B cell (primary cell): Measurements from ENCODE around the gene NUDT21.

Experiments used
- EZH2 ChIP-seq: IDR thresholded peaks from 2 replicates; pipeline ENCODE4 v1.6.1; 2012; ENCODE audit warnings: borderline replicate concordance, low read depth, mild to moderate bottlenecking, moderate library complexity, low read length; ENCODE audit not compliant: insufficient read depth, poor library complexity, severe bottlenecking
- TF ChIP-seq, protein P1 (sequence below): fragments of 200-600 bp; IDR thresholded peaks from one replicate; pipeline ENCODE4 v1.8.0; 2022; ENCODE audit warnings: antibody characterized with exemption, mild to moderate bottlenecking

DNA sequence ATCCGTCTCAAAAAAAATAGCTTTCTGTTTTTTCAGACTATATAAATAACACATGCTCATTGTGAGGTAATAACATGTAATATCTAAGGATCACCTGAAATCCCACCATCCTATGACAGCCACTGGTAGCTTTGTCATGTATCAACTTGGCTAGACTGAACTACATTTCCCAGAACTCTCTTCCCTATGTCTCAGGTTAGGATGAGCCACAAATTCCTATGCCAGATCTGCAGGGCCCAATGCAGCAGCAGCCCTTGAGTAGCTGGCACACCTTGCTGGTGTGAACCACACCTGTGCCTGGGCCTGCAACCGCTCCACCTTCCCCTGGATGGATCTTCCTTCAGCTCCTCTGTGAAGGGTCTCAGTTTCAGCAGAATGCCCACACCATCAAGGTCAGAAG, 28.3 kb upstream of the NUDT21 start:
- TF ChIP-seq, protein P1, sequence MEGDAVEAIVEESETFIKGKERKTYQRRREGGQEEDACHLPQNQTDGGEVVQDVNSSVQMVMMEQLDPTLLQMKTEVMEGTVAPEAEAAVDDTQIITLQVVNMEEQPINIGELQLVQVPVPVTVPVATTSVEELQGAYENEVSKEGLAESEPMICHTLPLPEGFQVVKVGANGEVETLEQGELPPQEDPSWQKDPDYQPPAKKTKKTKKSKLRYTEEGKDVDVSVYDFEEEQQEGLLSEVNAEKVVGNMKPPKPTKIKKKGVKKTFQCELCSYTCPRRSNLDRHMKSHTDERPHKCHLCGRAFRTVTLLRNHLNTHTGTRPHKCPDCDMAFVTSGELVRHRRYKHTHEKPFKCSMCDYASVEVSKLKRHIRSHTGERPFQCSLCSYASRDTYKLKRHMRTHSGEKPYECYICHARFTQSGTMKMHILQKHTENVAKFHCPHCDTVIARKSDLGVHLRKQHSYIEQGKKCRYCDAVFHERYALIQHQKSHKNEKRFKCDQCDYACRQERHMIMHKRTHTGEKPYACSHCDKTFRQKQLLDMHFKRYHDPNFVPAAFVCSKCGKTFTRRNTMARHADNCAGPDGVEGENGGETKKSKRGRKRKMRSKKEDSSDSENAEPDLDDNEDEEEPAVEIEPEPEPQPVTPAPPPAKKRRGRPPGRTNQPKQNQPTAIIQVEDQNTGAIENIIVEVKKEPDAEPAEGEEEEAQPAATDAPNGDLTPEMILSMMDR: no peak
- TF ChIP-seq EZH2: no peak
